Uterus (tissue), 2 donors: ENCODE measurements around the gene AGMO.

ENCODE experiments used
- POLR2A ChIP-seq, 2 donors: fragments of 450-650 bp; IDR thresholded peaks; one replicate each; pipeline ENCODE4 v1.6.1; 2016; ENCODE audit warnings: antibody characterized with exemption in 2 of 2, mild to moderate bottlenecking in 1 of 2, moderate library complexity in 1 of 2
- TF ChIP-seq, protein P1 (sequence below), 4 experiments: fragments of 200-600 bp in 2 of 4; fragments of 450-650 bp in 2 of 4; sonication (generic) in 2 of 4; IDR thresholded peaks; one replicate each; pipeline ENCODE4 v1.5.1; 2016 to 2019; ENCODE audit warnings: antibody characterized with exemption in 4 of 4, mild to moderate bottlenecking in 2 of 4, moderate library complexity in 1 of 4

DNA sequence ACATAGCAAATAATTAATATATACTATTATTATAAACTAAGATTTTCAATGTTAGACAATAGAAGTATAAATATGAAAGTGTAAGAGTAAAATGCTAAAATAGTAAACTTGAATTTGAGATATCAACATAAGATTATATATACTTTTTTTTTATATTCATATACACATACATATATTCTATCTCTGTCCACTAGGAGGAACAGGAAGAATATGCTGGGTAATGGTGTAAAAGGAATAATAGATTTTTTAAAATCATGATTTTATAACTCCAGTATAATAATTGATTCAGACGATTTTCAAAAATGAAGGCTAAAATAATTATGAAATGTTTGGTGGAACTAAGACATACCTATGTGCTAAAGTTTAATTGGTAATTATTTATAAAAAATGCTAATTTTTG, 37.7 kb downstream of the AGMO start:
- TF ChIP-seq, protein P1, sequence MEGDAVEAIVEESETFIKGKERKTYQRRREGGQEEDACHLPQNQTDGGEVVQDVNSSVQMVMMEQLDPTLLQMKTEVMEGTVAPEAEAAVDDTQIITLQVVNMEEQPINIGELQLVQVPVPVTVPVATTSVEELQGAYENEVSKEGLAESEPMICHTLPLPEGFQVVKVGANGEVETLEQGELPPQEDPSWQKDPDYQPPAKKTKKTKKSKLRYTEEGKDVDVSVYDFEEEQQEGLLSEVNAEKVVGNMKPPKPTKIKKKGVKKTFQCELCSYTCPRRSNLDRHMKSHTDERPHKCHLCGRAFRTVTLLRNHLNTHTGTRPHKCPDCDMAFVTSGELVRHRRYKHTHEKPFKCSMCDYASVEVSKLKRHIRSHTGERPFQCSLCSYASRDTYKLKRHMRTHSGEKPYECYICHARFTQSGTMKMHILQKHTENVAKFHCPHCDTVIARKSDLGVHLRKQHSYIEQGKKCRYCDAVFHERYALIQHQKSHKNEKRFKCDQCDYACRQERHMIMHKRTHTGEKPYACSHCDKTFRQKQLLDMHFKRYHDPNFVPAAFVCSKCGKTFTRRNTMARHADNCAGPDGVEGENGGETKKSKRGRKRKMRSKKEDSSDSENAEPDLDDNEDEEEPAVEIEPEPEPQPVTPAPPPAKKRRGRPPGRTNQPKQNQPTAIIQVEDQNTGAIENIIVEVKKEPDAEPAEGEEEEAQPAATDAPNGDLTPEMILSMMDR (IDR thresholded peaks at IDR 0.05), result no peak
- TF ChIP-seq POLR2A (IDR thresholded peaks at IDR 0.05), result no peak
